CMK (cell line): ENCODE measurements around the gene ADCY1.

Experiments used
- DNase-seq: peaks from one replicate; pipeline ENCODE4 v3.0.0-alpha.2; 2010; ENCODE audit warnings: low read depth

The ADCY1 gene

DNA sequence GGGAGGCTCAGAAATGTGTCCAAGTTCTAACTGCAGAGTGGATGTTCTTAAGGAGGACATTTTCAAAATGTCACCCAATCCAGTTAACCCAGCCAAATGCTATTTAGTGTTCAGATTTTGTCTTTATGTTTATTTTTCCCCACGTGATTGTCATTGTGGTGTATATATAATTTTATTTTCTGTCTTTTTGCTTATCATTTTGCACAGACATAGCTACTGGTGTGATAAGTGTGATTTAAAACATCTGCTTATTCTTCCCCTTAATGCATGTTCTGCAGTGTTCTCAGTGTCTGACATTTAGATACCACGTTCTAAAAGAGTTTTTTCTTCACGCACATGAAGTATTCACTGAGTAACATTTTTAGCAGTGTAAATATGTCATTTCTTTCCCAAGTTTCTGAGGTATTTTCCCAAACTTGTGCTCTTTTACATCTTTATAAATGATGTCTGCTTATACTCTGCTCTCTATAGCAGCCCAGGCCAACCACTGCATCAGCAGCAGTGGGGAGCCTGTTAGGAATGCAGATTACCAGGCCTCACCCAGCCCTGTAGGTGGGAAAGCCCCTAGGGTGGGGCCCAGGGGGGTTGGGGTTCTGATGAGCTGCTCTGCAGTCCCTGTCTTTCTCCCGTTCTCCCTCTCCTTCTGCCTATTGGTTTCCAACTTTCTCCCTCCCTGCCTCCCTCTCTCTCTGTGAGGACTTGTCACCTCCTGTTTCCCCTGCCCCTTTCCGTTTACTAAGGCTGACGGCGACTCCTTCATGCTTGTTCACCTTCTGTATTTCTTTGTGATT, 20.8 kb downstream of the ADCY1 start:
- no peak for DNase-seq

DNA sequence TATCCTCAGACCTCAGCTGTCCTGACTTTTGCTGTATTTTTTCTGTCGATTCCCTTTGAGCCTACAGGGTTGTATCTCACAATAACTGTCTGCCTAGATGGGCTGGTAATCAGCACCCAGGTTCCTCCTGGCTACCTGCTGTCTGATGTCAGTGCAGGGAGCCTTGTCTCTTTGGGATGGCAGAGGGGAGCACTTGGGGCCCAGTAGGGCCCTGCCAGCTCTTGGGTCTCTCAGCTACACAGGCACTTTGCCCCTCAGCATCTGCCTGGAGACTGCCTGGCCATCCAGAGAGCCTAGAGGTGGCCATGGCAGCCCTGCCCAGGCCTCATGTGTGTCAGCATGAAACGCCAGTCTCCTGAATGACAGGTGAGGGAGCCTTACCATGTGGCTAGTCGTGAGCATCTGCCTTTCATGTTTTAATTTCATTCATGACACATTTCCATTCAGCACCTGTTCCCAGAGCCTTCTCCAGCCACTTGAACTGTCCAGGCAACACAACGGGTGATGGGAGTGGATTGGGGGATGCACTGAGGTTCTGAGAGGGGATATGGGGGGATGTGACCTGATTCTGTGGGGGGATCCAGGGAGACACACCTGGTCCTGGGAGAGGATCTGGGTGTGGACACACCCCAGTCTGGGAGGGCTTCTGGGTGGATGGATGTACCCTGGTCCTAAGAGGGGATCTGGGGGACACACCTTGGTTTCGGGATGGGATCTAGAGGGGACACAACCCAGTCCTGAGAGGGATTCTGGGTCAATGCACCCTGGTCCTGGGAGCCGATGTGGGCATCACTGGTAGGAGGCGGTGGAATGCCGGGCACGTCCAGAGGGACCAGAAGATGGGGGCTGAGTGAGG, 21.9 kb downstream of the ADCY1 start:
- no peak for DNase-seq

DNA sequence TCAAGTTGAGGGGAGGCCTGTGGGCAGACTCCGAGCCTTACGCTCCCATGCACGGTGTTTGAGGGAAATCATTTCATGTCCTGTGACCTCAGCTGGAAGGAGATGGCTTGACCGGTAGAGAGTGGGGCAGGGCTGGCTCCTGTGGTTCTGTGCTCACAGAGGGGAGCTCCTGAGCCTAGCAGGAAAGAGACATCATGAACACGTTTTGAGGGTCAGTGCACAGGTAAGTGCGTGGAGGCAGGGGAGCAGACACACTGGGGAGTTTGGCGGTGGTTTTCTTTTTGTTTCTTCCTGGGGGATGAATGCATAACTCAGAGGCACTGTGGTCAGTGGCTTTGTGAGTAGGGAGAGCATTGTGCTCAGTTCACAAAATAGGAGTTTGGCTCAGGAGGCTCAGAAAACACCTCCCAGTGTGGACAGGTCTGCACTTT, 22.5 kb downstream of the ADCY1 start:
- DNase-seq, result no peak

DNA sequence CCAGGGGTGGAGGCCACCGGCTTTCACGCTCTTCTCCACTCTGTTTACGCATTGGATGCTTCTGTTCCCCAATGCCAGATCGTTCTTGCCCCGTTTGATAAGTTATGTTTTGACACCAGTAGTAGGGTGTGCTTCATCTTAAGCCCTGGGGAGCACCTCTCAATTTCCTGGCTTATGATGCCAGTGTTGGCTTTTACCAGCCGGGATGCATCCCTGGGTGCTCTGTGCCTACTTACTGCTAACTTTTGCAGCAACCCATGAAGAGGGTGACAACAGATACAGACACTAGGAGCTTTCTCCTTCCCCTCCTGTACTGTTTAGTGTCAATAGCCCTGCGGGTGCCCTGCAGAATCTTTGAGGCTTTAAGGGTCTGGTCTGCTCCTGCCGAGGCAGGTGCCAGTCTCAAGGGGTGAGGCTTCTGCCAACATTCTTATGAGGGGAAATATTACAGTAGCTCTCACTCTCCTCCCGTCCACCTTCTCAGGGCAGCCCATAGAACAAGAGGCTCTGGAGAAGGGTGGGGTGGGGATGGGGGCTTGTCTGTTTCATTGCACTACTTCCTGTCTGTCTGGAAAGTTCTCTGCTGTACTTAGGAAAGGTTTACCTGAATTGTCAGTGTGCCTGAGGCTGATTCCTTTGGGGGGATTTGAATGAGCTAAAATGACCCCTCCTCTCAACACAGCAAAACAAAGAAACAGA, 23.3 kb downstream of the ADCY1 start:
- no peak for DNase-seq

DNA sequence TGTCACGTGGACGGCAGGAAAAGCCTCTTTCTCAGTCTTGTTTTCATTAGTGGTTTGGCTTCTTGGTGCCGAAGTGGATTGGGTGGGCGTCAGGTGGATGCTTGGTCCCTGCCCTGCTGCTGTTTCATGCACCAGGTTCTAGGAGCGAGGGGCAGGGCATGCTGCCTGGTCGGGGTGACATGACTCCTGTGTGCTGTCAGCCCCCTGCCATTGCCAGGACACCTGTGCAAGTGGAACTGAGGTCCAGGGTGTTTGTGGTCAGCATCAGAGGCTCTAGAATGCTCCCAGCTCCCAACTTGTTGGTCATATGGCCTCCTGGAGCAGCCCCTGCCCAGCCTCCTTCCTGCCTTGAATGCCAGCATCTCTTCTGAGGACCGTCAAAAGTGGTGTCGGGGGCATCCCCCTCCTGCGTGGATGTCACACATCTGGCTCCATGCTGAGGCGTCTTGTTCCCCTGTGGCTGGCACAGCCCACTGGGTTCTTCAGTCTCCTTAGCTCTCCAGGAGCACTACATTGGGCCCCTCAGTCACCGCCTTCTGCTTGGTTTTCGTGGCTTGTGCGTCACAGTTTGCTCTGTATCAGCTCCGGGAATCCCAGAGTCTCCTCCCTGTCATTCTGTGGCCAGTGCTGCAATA, 24.8 kb downstream of the ADCY1 start:
- no peak for DNase-seq

DNA sequence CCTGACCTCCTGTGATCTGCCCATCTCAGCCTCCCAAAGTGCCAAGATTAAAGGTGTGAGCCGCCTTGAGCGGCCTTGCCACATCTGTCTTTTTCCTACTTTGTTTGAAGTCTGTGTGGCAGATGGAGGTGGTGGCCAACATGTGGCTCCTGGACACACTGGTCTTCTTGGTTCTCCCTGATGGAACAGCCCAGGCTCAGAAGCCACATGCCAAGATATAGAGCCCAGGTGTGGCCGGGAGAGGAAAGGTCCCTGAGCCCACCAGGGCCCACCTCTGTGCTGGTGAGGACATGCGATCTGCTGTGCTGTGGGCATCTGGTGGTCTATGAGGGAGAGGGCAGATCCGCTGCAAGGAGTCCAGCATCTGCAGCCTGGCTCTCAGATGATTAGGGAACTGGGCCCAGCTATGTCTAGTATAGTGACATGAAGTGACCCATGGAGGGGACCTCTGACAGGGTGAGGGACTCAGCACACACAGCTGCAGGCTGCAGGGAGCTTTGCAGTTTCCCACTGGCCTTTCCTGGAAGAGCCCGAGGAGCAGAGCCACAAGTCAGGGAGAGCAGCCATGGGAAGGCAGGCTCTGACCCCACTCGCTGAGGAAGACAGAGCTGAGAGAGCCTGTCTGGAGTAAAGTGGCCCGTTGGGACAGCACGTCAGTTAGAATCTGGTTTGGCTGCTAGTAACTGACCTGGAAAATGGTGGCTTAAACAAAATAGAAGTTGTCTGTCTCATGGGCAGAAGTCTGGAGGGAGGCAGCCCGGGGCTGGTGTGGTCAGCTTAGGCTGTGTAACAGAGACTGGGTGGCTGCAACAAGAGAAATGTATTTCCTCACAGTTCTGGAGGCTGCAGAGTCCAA, 25.9 kb downstream of the ADCY1 start:
- no peak for DNase-seq

DNA sequence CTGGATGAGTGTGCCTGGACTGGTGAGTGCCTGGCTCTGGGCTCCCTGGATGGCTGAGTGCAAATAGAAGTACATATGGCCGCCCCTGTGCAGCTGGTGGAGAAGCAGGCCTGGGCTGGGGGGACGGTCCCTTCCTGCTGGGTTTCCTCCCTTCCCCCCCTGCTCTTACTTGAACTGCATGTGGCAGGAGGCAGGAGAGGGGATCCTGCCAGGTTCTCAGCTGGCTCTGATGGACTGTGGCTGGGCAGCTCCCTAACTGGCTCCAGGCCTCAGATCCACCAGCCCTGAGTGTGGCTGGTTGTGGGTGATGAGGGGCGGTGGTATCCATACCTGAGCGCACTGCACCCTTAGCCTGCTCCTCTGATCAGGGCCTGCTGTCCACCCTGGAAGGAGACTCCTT, 26.9 kb downstream of the ADCY1 start:
- DNase-seq, result no peak

DNA sequence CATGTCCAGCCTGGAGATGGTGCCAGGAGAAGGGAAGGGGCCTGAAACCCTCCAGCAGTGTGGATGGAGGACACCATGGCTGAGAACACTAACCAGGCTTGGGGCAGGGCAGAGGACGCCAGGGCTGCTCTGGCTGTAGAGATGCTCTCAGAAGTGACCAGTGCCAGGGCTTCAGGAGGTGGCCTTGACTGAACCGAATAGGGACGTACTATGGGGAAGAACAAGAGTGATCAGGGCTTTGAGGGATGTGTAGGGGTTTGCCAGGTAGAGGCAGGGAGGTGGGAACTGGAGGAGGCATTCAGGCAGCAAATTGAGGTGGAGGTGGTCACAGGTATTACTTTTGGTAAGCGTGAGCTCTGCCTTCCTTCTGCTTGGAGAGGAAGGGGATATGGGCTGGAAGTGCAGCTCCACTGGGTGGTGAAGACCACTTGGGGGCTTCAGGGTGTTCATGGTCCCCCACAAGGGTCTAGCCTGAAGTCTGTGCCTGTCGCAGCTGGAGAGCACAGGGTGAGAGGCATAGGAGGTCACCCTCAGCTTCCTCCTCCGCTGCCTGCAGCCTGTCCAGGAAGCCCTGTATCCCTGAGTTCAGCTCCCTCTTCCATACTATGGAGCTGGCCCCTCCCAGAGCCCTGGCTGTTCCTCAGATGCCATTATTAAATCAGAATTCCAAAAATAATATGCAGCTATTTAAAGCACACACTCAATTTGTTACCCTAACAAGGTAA, 27.8 kb downstream of the ADCY1 start:
- DNase-seq, result no peak

DNA sequence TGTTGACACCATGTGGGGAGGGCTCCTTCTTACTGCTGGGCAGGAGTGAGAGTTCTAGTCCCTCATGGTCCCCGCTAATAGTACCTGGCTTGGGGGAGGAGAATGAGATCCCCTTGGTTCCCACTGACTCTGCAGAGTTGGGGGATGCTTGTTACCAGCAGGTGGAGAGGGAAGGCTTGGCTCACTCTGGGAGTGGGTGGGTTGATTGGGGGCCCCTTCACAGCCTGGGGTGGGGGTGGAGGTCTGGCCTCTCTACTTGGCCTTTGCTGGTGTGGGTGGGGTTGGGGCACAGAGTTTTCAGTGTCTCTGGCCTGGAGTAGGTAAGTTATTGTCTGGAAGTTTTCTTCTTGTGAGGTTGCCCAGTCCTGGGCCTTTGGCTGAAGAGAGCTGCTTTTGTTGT, 31.9 kb downstream of the ADCY1 start:
- DNase-seq, result no peak

DNA sequence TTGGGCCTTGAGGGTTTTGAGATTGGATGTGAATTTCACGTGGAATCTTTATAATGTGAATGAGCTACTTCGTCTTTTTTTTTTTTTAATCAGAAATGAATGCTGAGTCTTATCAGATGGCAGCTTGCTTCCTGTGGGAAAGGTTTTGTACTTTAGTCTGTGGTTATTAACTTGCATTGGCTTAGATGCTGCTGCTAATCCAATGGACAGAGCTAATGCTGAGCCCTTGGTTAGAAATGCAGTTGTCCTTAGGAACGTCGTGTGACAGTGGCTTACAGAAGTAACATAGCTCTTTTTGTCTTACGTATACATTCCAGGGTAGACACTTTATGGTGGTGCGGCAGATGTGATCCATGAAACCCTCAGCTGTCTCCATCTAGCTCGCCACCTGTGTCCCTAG, 32.8 kb downstream of the ADCY1 start:
- no peak for DNase-seq

DNA sequence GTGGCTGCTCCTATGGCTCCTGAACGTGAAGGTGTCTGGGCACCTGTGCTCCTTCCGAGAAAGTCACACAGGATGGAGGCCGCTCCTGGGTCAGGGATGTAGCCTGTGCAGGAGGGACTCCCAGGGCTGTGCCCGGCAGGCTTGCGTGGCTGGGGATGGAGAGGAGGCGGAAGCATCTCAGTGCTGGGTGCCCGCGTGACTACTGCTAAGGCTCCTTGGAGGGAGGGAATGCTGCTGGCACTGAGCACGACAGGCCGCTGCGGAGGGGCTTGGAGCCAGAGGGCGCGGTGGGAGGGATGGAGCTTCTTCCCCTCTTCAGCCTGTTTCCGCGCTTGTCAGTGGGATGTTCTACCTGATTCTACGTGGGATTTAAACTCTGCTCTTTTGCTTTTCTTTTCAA, 35.0 kb downstream of the ADCY1 start:
- DNase-seq, result no peak

DNA sequence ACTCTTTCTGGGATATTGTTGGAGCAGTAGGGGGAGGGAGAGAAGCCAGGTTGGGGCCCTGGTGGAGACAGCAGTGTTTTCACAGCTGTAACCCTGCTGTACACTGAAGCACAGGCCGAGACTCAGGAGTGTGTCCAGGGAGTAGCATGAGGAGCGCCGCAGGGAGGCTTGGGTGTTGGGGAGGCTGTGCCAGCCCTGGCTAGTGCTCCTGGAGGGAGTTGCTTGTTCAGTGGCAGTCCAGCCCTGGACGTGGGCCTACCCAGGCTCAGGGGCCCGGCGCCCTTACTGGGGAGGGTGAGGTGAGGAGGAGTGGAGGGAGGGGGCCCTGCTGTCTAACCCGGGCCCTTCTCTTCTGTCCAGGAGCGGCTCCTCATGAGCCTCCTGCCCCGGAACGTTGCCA, 35.9 kb downstream of the ADCY1 start:
- DNase-seq, result no peak

DNA sequence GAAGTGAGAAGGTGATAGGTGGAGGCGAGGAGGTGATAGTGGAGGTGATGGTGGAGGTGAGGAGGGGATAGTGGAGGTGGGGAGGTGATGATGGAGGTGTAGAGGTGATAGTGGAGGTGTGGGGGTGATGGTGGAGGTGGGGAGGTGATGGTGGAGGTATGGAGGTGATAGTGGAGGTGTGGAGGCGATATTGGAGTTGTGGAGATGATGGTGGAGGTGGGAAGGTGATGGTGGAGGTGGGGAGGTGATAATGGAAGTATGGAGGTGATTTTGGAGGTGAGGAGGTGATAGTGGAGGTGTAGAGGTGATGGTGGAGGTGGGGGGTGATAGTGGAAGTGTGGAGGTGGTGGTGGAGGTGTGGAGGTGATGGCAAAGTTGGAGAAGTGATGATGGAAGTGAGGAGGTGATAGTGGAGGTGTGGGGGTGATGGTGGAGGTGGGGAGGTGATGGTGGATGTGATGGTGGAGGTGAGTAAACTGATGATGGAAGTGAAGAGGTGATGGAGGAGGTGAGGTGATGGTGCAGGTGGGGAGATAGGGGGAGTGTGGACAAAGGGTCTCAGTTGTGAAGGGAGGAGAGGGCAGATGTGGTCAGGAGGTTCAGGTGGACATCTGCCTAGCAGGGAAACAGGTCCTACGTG, 36.6 kb downstream of the ADCY1 start:
- DNase-seq, result no peak

DNA sequence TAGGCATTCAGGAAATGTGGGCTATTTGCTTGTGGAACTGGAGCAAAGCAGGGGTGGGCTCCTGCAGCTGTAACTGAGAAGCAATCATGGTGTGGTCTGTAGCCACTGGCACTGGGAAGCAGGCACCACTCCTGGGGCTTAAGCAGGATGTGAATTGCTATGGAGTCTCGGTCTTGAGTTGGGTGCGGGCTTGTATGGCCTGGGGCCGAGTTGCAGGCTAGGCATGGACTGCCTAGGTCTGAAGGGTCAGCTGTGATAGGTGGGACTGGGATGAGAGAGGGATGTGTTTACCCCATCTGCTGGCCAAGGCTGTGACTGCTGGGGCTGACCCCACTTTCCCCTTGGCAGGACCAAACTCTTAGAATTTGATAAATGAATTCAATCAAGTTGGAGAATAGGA, 43.0 kb downstream of the ADCY1 start:
- DNase-seq, result no peak

DNA sequence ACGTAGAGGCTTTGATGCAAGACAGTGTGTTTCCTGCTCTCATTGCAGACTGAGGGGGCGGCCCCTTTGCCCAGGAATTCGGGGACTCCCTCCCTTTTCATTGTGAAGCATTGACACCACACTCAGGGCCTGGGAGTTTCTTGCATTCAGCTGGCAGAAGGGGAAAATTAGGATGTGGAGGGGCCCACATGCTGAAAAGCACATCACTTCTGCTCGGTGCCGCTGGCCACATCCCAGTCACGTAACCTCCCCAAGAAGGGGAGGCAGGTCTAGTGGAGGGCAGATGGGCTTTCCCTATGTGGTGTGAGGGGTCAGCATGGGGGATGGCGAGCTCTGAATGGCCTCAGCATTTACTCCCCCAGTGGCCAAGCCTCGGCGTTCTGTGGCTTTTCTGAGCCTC, 47.9 kb downstream of the ADCY1 start:
- no peak for DNase-seq

DNA sequence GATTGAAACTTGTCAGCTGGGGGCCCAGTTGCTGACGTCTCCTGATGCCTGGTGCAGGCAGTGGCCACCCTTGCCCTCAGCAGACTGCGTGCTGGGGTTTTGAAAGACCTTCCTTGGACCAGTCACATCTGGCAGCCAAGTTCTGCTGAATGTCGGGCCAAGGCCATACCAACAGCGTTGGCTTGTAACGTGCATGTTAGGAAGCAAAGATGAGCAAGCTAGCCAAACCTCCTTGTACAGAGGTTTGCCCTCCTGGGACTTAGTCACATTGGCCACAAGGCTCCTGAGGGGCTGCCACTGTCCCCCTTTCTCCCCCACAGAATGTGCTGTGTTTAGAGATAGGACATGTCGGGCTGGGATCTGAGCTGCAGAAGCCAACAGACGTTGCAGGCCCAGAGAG, 49.0 kb downstream of the ADCY1 start:
- no peak for DNase-seq

DNA sequence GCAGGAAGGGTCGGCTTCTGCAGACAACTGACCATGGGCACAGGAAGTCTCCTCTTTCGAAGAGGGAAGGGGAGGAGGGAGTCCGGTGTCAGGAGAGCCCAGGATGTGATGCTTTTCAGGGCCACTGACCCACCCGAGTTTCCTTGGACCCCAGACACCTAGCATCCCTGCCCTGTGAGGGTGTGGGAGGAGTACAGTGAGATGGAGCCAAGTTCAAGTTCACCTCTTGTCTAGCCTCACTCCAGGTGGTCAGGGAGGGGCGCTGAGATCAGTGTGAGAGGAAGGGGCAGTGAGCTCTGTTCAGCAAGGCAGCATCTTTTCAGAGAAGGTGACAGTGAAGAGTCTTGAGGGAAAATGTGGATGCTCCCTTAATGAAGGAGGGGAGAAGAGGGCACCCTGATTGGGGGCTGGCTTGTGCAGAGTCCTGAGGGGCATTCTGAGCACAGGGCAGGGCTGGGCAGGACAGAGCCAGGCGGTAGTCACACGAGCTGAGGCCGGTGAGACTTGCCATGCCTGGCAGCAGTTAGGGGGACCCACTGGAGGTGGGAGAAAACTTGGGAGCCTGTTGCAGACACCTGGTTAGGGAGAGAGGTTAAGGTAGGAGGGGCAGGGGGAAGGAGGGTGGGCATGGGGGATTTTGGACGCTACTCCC, 49.7 kb downstream of the ADCY1 start:
- DNase-seq, result no peak

DNA sequence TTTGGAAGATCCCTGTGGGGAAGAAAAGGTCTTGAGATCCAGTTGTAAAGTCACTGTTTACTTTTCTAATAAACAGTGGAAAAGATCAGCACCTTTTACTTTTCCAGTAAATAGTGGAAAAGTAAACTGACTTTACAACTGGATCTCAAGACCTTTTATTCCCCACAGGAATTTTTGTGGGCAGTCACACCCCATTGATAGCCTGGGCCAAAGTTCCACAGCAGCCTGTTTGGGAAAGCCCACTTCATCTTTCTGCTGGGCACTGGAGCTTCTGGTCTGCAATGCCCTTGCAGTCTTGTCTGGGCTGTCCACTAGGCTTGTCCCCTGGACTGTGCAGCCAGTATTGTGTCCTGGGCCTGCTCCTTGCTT, 50.2 kb downstream of the ADCY1 start:
- DNase-seq, result no peak

DNA sequence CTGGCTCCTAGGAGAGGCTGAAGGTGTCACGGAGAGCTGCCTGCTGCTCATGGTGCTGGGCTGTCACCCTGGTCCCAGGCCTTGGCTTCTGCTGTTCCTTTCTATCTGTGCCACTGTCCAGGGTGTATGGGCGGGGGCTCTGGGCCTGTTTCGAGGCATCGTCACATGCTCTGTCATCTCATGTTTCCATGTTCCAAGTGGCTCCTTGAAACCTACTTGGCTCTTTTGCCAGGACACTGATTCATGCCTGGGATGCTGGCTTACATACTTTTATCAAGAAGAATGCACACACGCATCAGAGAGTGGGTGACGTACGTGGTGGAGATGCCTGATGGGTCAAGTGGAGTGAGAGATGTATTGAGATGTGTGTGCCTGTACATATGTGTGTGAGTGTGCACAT, 50.9 kb downstream of the ADCY1 start:
- no peak for DNase-seq
